Measurements from ENCODE around the gene METTL16. TPM values are rescaled to one million over a fixed set of nuclear protein-coding genes. Genes with fewer than 3 reads are reported as not detected.

Gene METTL16
- total and polyA plus RNA-seq, 9 of the 15 experiments (the other 6 are each of a cell fraction or from before 2014, with no cell fraction given): 12.1 to 30.5 (median 19.8) TPM

DNA sequence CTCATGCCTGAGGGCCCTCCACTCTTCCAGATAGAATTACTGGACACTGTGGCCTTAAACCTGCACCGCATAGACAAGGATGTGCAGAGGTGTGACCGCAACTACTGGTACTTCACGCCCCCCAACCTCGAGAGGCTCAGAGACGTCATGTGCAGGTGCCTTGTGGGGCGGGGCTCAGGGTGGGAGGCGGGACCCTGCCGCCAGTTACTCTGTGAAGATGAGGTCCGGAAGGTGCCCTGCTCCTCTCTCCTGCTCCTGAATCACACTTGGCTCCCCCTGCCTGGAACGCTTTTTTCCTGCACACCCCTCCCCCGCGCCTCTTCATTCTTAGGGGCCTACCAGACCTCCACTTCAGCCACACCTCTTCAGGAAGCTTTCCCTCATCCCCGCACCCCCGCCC is 135.6 kb downstream of the METTL16 start:
- FAIRE-seq: no peak
- in situ Hi-C loops (cut with MboI): loop anchor here (5.0 kb wide), 1 partner anchor 36 kb away; no protein-coding TSS in a partner anchor
- no peak for DNase-seq (ENCODE audit: extremely low read depth in 1 of 4, low spot score in 3 of 4)
- Histone ChIP-seq H2AFZ (ENCODE audit: low read depth, low read length) (no peak overlapping the region), H3K27me3 (ENCODE audit: control insufficient read depth in 2 of 2, insufficient read depth in 2 of 2, low read length in 2 of 2) (no peaks in the 10 kb centered on the region), H3K36me3 (ENCODE audit: control insufficient read depth, insufficient read depth, low read length) (no peaks in the 10 kb centered on the region), H3K4me1 (replicated peaks in 1 of 2; ENCODE audit: control insufficient read depth in 2 of 2, insufficient read depth in 2 of 2, low read length in 2 of 2) (peaks cover 0 to 20% of the 10 kb centered on the region in 2 experiments; a peak in 3 of 5 replicates), H3K9me1 (ENCODE audit: control insufficient read depth, insufficient read depth, low read length) (no peaks in the 10 kb centered on the region), H3K79me2 (ENCODE audit: control insufficient read depth, insufficient read depth, low read length) (no peaks in the 10 kb centered on the region), H3K4me2 (ENCODE audit: insufficient read depth, low read length) (no peak overlapping the region), H3K27ac (ENCODE audit: extremely low read depth, low read depth, low read length) (no peak overlapping the region), H4K20me1 (replicated peaks; ENCODE audit: control insufficient read depth, insufficient read depth, low read length) (no peaks in the 10 kb centered on the region), H3K9me3 (replicated peaks; ENCODE audit: control insufficient read depth, insufficient read depth, low read depth, low read length) (no peaks in the 10 kb centered on the region), H3K4me3 (no peak overlapping the region), H3K9ac (ENCODE audit: insufficient read depth in 1 of 2, low read depth in 2 of 2, low read length in 2 of 2) (no peak overlapping the region)
- ChIA-PET CTCF (ENCODE audit: low intra/inter-chr PET ratio) (no interaction called here), POLR2A (interaction anchor here (0.6 kb wide), 1 partner anchor 15 kb away, joined by 3 read pairs; no protein-coding TSS in a partner anchor)
- TF ChIP-seq, protein P1, sequence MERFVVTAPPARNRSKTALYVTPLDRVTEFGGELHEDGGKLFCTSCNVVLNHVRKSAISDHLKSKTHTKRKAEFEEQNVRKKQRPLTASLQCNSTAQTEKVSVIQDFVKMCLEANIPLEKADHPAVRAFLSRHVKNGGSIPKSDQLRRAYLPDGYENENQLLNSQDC (CRISPR knock-in tag; IDR thresholded peaks at IDR 0.05): no peak
- TF ChIP-seq, protein P2, sequence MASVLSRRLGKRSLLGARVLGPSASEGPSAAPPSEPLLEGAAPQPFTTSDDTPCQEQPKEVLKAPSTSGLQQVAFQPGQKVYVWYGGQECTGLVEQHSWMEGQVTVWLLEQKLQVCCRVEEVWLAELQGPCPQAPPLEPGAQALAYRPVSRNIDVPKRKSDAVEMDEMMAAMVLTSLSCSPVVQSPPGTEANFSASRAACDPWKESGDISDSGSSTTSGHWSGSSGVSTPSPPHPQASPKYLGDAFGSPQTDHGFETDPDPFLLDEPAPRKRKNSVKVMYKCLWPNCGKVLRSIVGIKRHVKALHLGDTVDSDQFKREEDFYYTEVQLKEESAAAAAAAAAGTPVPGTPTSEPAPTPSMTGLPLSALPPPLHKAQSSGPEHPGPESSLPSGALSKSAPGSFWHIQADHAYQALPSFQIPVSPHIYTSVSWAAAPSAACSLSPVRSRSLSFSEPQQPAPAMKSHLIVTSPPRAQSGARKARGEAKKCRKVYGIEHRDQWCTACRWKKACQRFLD (CRISPR knock-in tag; IDR thresholded peaks at IDR 0.05): no peak
- TF ChIP-seq PHF20 (IDR thresholded peaks at IDR 0.05; ENCODE audit: partially characterized antibody) (no peak), FOXA1 (IDR thresholded peaks at IDR 0.05; ENCODE audit: borderline replicate concordance) (no peak), ZNF668 (CRISPR knock-in tag; IDR thresholded peaks at IDR 0.05) (no peak), YBX1 (IDR thresholded peaks at IDR 0.05) (no peak), SETDB1 (IDR thresholded peaks at IDR 0.05; ENCODE audit: low read length) (no peak)
- TF ChIP-seq, protein P3, sequence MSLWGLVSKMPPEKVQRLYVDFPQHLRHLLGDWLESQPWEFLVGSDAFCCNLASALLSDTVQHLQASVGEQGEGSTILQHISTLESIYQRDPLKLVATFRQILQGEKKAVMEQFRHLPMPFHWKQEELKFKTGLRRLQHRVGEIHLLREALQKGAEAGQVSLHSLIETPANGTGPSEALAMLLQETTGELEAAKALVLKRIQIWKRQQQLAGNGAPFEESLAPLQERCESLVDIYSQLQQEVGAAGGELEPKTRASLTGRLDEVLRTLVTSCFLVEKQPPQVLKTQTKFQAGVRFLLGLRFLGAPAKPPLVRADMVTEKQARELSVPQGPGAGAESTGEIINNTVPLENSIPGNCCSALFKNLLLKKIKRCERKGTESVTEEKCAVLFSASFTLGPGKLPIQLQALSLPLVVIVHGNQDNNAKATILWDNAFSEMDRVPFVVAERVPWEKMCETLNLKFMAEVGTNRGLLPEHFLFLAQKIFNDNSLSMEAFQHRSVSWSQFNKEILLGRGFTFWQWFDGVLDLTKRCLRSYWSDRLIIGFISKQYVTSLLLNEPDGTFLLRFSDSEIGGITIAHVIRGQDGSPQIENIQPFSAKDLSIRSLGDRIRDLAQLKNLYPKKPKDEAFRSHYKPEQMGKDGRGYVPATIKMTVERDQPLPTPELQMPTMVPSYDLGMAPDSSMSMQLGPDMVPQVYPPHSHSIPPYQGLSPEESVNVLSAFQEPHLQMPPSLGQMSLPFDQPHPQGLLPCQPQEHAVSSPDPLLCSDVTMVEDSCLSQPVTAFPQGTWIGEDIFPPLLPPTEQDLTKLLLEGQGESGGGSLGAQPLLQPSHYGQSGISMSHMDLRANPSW (CRISPR knock-in tag; IDR thresholded peaks at IDR 0.05): no peak
- intact Hi-C loops (cut with micrococcal nuclease): no loop called here
- no TSS peak for BruUV-seq (replicated peaks)
- 95% methylated on average over 8 of the region's 14 CpGs for WGBS (ENCODE audit: insufficient coverage, low coverage, missing lambda C conversion rate)
- ATAC-seq: no peak

All from K562 (cell line).